Progenitor cell of endocrine pancreas (in vitro differentiated cells): ENCODE measurements around the gene ITIH1. TPM values are rescaled to one million over a fixed set of nuclear protein-coding genes. Genes with fewer than 3 reads are reported as not detected.

Experiments
- DNase-seq: peaks from one replicate; pipeline ENCODE4 v3.0.0; 2021; ENCODE audit warnings: low spot score; ENCODE audit not compliant: unreplicated experiment
- H3K27ac Mint-ChIP-seq: 2 replicates; pipeline ENCODE4 v1.8.0; 2021; ENCODE audit warnings: mild to moderate bottlenecking, moderate library complexity, mixed read lengths
- H3K27me3 Mint-ChIP-seq: 2 replicates; pipeline ENCODE4 v1.8.0; 2021; ENCODE audit warnings: mixed read lengths
- H3K36me3 Mint-ChIP-seq: 2 replicates; pipeline ENCODE4 v1.8.0; 2022; ENCODE audit warnings: mixed read lengths; ENCODE audit not compliant: insufficient read depth
- H3K4me1 Mint-ChIP-seq: 2 replicates; pipeline ENCODE4 v1.8.0; 2021; ENCODE audit warnings: low read depth, mixed read lengths
- H3K4me3 Mint-ChIP-seq: 2 replicates; pipeline ENCODE4 v1.8.0; 2021; ENCODE audit warnings: low read depth, mild to moderate bottlenecking, moderate library complexity, mixed read lengths
- H3K9me3 Mint-ChIP-seq: 2 replicates; pipeline ENCODE4 v1.8.0; 2021; ENCODE audit warnings: low read depth, mixed read lengths
- CTCF ChIP-seq: fragments of 200-600 bp; sonication (generic); IDR thresholded peaks from one replicate; pipeline ENCODE4 v1.5.0; 2021; ENCODE audit warnings: antibody characterized with exemption, mild to moderate bottlenecking; ENCODE audit not compliant: unreplicated experiment
- total RNA-seq: library from RNA; stranded (reverse); gene quantifications from 2 replicates; pipeline ENCODE4 v1.2.1, GENCODE V29; 2021

Gene ITIH1
- total RNA-seq, 1 donor from 2014 or later, result 14.1 TPM

- Mint-ChIP-seq H3K27ac (peak overlapping the region; percentile 99), H3K4me1 (peaks cover 25% of the 10 kb centered on the region), H3K4me3 (peak overlapping the region; percentile 92), H3K9me3 (no peaks in the 10 kb centered on the region), H3K36me3 (peaks cover 1% of the 10 kb centered on the region), H3K27me3 (no peaks in the 10 kb centered on the region)
- no peak for DNase-seq
- no peak for TF ChIP-seq CTCF
Measured at GRCh38 chr3:52771334-52771681, 6.1 kb upstream of the ITIH1 start.

DNA sequence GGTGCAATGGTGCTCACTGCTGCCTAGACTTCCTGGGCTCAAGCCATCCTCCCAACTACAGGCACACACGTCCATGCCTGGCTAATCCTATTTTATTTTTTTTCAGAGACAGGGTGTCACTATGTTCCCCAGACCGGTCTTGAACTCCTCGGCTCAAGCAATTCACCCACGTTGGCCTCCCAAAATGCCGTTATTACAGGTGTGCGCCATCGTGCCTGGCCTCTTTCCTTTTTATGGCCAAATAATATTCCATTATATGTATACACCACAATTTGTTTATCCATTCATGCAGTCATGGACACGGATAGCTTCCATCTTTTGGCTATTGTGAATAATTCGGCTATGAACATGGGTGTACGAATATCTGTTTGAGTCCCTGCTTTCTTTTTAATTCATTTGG is 5.7 kb upstream of the ITIH1 start:
- H3K9me3 Mint-ChIP-seq, result no peaks in the 10 kb centered on the region
- peak overlapping the region; percentile 92 for H3K4me3 Mint-ChIP-seq
- peak overlapping the region; percentile 99 for H3K27ac Mint-ChIP-seq
- TF ChIP-seq CTCF, result no peak
- DNase-seq, result no peak
- peaks cover 25% of the 10 kb centered on the region for H3K4me1 Mint-ChIP-seq
- peaks cover 1% of the 10 kb centered on the region for H3K36me3 Mint-ChIP-seq
- H3K27me3 Mint-ChIP-seq, result no peaks in the 10 kb centered on the region

DNA sequence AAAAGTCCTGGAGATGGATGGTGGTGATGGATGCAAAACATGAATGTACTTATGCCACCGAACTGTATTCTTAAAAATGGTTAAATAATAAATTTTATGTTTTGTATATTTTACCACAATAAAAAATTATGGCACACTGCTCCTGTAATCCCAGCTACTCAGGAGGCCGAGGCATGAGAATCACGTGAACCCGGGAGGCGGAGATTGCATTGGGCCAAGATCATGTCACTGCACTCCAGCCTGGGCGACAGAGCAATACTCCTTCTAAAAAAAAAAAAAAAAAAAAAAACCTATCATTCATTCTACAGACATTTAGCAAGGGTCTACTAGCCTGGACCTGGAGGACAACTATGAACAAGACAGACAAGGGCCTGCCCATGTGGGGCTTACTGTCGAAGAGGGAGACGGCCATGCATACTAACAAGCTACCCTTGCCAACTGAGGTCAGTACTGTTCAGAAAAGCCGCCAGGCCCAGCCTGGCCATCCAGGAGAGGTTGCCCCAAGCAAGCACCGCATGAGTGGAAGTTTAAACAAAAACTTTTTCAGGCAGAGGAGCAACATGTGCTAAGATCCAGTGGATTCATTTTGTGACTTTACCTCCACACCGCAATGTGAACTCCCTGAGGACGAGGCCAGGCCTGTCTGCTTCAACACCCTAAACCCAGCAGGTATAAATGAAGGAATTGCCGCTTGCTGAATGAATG is 3.9 kb upstream of the ITIH1 start:
- H3K36me3 Mint-ChIP-seq, result no peaks in the 10 kb centered on the region
- no peak for TF ChIP-seq CTCF
- H3K27ac Mint-ChIP-seq, result no peak overlapping the region
- H3K4me3 Mint-ChIP-seq, result no peak overlapping the region
- H3K4me1 Mint-ChIP-seq, result peaks cover 35% of the 10 kb centered on the region
- no peaks in the 10 kb centered on the region for H3K27me3 Mint-ChIP-seq
- H3K9me3 Mint-ChIP-seq, result no peaks in the 10 kb centered on the region
- no peak for DNase-seq

DNA sequence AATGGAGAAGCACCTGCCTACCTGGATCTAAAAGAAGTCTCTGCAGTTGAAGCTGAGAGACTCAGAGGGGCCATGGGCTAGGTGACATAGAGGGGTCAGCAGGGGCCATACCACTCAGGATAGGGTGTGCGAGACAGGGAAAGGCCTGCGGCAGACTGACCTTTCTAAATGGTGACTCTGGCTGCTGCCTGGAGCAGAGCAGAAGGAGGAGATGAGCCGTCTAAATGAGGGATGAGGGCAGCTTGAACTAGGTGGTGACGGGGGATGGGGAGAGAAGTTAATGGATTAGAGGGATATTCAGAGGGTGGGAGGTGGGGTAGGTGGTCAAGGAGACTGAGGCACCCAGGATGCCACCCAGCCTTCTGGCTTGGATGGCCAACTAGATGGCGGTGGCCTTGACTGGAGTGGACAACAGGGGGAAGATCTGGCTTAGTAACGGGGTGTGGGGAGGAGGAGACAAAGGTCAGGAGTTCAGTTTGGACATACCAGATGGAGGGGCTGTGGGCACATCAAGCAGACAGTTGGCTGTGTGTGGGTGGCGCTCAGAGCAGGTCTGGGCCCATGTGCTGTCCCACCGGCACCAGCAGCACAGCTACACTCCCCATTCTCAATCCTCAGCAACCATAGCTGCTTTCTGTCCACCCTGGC is 3.2 kb upstream of the ITIH1 start:
- no peaks in the 10 kb centered on the region for H3K36me3 Mint-ChIP-seq
- DNase-seq, result no peak
- peaks cover 35% of the 10 kb centered on the region for H3K4me1 Mint-ChIP-seq
- H3K27me3 Mint-ChIP-seq, result no peaks in the 10 kb centered on the region
- H3K27ac Mint-ChIP-seq, result no peak overlapping the region
- H3K4me3 Mint-ChIP-seq, result no peak overlapping the region
- no peak for TF ChIP-seq CTCF
- no peaks in the 10 kb centered on the region for H3K9me3 Mint-ChIP-seq

DNA sequence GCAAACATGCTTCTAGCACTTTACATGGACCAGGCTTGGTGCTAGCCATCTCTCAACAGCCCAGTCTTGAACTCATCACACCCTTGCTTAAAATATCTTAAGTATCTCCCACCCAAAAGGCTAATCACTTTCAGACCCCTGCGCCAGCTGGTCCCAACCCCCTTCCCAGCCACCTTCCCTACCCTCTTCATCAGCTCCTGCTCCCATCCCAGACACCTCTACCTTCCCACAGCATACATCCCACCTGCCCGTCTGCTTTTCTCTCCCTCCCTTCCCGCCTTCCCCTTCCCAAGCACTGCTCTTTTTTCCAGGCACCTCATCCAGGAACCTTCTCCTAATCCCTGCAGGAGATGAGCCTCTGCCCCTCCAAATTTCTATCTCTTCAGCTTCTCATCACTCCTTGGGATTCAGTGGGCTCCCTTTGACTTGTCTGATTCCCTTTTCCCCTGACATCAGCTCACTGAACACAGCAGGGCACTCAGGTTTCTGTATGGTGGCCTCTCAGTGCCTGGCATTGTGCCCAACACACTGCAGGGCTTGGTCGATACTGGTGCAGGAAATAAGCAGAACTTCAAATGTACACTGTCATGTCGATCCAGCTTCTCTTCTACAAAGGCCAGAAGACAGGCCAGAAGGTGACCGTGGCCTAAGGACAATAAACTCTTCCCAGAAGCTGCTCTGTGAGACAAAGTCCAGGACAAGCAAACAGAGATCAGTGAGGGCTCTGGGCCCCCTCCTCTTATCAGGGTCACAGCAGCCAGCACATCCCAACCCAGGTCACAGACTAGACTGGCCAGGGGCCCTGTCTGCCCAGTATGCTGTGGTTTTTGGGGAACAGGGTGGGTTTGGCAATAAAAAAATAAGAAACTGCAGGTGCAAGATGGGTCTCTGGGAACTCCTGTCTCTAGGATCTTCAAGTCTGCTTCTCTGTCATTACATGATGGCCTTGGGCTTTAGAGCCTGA is 2.2 kb upstream of the ITIH1 start:
- no peak for DNase-seq
- Mint-ChIP-seq H3K9me3 (no peaks in the 10 kb centered on the region), H3K27ac (peak overlapping the region; percentile 86), H3K27me3 (no peaks in the 10 kb centered on the region), H3K4me3 (no peak overlapping the region), H3K36me3 (no peaks in the 10 kb centered on the region), H3K4me1 (peaks cover 27% of the 10 kb centered on the region)
- no peak for TF ChIP-seq CTCF
